ENCODE results near the gene USP30.
"Not testable (repeated sequence)": the region's sequence is repeated elsewhere in the genome, so short reads cannot be mapped to it uniquely, and the experiment has no call there.

The USP30 gene, protein sequence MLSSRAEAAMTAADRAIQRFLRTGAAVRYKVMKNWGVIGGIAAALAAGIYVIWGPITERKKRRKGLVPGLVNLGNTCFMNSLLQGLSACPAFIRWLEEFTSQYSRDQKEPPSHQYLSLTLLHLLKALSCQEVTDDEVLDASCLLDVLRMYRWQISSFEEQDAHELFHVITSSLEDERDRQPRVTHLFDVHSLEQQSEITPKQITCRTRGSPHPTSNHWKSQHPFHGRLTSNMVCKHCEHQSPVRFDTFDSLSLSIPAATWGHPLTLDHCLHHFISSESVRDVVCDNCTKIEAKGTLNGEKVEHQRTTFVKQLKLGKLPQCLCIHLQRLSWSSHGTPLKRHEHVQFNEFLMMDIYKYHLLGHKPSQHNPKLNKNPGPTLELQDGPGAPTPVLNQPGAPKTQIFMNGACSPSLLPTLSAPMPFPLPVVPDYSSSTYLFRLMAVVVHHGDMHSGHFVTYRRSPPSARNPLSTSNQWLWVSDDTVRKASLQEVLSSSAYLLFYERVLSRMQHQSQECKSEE

DNA sequence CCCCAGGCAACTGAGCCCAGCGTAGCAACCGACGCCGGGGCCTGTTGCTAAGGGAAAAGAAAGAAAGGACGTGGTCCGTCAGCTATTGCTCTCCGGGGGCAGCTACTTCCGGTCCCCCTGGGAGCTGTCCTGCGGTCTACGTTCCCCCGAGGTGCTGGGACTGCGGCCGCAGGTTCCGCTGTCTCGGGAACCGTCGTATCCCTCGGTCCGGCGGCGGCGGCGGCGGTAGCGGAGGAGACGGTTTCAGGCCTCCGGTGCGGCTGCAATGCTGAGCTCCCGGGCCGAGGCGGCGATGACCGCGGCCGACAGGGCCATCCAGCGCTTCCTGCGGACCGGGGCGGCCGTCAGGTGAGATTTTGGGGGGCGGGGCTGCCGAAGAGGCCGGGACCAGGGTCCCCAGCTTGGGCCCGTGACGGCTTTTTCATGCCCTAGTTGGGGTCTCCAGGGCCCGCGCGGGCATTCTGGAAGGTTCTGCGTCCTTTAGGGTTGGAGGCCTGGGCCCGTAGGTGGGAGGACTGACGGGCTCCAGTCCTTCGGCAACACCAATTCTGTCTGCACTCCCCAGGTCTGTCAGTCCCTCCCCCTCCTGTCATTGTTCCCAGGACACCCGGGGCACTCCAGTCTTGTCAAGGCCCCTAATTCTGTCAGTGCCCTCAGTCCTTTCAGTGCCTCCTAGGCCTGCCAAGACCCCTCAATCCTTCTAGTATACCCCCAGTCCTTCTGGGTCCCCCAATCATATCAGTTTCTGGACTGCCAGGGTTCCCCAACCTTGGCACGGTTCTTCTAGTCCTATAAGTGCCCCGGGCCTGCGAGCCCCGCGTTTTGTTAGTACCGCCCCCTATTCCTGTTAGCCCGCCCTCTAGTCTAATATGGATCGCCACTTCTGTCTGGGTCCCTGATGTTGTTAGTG, at the start of gene USP30:
USP30 (plus strand) TSS at position 163 of the 910 bp plus-strand sequence; CDS start at position 266, 103 bp downstream.
- peak; percentile 82 for DNase-seq

DNA sequence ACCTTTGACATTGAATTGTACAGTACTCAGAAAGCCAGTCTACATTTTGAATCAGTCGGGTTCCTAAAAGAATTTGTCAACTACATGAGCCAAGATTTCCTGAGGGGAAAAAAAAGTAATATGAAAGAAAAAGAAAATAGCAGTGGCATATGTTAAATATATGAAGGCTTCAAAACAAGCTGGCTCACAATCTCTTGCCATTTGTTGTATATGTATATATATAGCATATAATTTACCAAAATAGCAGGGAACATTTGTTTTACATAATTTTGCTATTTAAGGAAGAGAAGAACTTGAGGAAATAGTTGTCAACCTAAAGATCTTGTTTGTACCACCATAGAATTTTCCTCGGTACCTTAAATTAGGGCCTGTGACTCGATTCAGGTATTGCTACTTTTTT, 48.4 kb upstream of the USP30 start:
- no peak for DNase-seq

DNA sequence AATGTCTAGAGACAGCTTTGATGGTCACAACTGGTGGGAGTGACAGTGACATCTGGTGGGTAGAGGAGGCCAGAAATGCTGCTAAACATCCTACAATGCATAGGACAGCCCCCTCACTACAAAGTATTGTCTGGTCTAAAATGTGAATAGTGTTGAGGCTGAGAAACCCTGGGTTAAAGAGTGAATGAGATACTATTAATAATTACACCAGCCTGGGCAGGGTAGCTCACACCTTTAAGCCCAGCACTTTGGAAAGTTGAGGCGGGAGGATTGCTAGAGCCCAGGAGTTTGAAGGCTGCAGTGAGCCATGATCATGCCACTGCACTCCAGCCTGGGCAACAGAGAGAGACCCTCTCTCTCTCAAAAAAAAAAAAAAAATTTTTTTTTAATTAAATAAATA, 42.6 kb upstream of the USP30 start:
- no peak for DNase-seq

DNA sequence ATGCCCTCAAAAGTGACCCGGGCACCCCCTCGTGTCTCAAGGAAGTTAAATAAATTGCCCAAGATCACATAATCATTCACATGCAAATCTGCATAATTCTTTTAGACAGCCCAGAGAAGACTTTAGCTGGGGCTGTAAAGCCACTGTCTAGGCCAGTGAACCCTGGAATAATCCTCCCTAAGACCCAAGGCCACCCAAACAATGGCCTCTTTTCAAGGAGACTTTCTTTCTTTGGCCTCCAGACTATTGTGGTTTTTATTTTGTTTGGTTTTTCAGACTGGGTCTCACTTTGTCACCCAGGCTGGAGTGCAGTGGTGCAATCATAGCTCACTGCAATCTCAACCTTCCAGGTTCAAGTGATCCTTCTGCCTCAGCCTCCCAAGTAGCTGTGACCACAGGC, 42.1 kb upstream of the USP30 start:
- DNase-seq = no peak

DNA sequence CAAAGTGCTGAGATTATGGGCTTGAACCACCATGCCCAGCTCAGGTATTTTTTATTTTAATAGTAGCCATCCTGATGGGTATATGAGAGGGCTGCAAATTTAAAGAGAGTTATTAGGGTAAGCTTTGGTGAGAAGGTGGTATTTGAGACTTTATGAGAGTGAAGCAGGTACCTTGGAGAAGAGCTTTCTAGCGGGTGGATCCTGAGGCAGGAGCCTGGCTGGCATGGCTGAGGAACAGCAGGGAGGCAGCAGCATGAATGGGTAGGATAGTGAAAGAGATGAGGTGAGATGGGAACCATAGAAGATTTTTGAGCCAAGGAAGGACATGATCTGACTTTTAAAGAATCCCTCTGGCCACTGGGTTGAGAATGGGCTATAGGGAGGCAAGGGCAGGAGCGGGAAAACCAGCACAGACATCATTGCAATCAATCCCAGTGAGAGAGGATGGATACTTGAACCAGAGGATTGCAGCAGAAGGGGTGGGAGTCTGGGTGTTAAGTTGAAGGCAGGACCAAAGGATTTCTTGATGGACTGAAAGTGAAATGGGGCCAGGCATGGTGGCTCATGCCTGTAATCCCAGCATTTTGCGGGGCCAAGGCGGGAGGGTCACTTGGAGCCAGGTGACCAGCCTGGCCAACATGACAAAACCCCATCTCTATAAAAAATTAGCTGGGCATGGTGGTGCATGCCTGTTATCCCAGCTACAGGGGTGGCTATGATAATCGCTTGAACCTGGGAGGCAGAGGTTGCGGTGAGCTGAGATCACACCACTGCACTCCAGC, 37.2 kb upstream of the USP30 start:
- no peak for DNase-seq

DNA sequence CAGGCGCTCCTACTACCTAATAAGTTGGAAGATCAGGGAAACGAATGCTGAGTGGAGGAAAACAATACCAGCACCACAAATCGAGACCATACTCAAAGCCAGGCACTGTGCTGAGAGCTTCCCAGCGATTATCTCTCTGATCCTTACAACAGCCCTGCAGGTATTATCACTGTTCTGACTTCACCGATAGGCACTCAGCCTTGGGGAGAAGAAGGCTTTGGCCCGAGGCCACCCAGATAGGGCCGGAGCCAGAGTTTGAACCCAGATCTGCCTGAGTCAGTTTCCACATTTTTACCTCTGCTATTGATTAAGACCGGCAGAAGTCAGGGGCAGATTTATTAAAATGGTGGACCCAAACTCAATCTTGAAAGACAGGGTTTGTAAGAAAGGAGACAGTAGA, 36.4 kb upstream of the USP30 start:
- DNase-seq = no peak

DNA sequence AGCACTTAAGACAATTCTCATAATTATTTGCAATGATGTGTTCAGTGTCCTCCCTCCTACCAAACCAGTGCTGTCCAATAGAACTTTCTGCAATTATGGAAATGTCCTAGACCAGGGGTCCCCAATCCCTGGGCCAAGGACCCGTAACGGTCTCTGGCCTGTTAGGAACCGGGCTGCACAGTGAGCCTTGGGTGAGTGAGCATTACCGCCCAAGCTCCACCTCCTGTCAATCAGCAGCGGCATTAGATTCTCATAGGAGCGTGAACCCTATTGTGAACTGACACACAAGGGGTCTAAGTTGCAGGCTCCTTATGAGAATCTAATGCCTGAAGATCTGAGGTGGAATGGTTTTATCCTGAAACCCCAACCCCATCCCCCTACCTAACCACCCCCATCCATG, 35.4 kb upstream of the USP30 start:
- DNase-seq = no peak

DNA sequence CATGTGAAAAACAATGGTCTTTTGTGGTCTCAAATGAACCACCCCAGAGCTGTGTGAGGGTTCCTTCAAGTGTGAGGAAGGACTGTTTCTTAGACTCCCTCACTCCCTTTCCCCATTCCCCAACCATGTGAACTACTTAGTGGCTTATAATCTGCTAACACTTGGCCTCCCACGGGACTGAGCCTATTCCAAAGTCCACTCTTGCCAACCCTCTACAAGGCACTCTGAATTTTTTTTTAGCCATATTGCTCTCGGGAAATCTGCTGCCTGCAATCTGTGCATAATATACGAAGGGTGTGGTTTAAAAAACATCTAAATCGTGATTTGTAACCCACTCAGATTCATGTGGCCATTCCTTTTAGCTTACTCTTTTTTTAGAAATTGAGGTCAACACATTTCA, 34.1 kb upstream of the USP30 start:
- no peak for DNase-seq

DNA sequence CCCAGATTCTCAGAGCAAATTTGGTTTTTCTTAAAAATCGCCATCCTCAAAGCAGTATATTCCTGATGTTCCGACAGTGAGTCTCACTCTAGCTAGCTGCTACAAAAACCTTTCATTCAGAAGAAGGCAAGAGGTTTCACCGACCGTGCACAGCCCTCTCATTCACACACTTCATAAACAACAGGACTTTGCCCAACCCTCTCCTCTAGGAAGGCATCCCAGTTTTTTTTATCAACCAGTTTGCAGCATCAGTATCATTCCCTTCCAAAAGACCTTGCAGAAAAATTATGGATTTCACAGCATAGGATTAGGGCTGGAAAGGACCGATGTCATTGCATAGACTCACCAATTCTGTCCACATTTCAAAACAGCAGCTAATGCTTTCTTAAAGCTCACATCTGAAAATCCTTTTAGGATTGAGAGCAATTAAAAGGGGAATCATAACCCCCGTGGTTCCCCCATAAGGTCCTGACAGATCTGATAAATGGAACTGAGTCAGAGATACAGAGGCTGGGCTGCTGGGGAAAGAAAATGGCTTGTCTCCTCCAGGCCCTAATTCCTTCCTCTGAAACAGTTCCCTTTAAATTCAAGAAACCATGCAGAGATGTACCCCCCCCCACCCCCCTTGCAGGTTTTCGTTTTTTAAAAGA, 32.1 kb upstream of the USP30 start:
- no peak for DNase-seq

DNA sequence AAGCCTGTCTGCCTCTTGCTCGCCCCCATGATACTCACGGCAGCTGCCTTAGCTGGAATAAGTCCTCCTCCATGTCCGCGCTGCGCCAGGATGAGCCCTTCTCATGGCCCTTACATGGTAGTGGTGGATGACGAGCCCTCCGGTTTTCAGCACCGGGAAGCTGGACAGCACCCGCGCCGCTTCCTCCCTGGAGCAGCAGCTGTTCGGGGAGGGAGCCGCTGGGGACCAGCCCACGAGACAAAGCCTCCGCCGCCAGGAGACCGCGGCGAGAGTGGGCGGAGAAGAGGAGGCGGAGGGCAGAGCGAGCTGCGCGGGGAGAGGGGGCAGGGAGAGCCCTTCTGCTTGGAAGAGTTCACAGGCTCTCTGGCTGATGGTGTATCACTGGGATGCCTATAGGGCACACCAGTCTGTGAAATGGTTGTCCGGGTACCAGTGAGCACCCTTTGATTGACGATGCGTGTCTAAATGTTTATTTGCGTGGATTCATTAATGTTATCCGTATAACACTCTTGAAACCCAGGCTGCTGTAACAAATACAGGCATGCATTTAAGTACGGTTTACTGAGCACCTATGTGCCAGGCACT, 31.5 kb upstream of the USP30 start, which contains the start of gene SVOP:
SVOP (minus strand) TSS at position 273 of the 585 bp plus-strand sequence; CDS start at position 73, 200 bp downstream.
- peak; percentile 25 for DNase-seq

DNA sequence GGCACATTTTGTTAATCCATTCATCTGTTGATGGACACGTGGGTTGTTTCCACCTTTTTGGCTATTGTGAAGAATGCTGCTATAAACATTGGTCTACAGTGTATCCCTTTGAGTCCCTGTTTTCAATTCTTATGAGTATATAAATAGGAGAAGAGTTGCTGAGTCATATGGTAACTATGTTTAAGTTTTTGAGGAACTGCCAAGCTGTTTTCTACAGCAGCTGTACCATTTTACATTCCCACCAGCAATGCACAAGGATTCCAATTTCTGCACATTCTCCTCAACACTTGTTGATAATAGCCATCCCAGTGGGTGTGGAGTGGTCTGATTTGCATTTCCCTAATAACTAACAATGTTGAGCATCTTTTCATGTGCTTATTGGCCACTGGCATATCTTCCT, 24.6 kb upstream of the USP30 start:
- DNase-seq = no peak

DNA sequence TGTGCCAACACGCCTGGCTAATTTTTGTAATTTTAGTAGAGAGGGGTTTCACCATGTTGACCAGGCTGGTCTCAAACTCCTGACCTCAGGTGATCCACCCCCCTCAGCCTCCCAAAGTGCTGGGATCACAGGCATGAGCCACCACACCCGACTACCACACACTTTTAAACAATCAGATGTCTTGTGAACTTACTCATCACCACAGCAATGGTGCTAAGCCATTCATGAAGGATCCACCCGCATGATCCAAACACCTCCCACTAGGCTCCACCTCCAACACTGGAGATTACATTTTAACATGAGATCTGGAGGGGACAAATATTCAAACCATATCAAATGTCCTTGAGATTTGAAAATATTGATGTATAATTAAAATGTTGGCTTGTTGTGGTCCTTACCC, 23.8 kb upstream of the USP30 start:
- not testable (repeated sequence) for DNase-seq

DNA sequence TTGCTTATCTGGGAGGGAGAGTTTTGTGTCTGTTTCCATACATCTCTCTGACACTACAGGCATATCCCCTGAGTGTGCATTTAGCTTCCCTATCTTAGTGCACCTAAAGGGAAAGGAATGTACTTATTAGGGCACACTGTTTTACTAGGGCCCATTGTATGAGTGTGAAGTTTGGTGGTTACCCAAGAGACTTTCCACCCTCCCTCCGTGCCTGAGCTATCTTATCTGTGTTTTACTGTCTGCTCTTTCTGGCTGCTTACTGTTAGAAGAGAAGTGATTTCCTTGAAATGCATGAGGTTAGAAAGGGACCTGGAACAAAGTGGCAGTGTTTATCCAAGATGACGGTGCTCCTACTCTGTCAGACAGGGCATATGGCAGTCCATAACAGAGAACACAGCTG, 23.0 kb upstream of the USP30 start:
- no peak for DNase-seq

DNA sequence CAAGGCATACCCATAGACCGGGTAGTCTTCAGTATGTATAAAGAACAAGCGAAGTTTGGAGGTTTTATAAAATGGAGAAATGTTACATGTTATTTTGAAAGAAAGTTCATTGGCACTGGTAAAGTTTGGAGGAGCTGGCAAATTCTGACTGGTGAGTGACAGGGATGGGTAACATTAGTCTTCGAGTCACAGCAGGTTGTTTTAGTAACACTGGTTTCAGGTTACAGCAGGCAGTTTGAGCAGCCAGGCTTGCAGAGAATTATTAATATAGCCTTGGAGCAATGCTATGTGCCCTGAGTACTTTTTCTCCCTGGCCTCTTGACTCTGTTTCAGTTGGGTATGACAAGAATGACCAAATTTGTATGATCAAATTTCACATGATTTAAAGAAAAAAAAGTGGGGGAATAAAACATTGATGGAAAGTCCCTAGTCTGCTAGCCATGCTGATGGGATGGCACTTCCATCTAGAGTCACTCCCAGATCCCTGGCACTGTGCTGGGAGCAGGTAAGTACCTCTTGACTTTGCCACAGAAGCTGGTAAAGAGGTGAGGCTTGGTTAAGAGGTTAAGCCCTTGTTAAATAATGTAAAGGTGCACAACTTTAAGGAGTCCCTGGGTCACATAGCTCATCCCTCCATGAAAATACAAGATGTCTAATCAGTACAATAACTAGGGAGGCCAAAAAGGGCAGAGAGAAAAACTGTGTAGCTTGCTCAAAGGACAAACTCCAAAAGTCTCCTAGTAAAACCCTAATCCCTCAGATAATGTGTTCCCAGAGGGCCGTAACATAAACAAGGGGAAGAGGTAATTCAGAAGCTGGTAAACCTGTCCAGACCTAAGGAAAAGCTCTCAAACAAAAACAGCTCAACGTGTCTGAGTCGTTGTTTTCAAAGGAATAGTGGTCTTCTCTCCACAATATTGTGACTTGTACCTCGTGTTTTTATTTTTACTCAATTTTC, 18.9 kb upstream of the USP30 start:
- no peak for DNase-seq

DNA sequence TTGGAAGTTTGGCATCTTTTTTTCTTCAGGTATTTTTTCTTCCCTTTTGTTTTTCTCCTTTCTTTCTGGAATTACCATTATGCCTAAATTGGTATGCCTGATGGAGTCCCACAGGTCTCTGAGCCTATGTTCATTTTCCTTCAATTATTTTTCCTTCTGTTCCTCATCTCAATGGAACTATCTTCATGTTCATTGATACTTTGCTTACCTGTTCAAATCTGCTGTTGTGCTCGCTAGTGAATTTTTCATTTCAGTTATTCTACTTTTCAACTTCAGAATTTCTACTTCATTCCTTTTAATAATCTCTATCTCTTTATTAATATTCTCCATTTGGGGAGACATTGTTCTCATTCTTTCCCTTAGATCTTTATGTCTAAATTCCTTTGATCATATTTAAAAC, 15.4 kb upstream of the USP30 start:
- DNase-seq = no peak

DNA sequence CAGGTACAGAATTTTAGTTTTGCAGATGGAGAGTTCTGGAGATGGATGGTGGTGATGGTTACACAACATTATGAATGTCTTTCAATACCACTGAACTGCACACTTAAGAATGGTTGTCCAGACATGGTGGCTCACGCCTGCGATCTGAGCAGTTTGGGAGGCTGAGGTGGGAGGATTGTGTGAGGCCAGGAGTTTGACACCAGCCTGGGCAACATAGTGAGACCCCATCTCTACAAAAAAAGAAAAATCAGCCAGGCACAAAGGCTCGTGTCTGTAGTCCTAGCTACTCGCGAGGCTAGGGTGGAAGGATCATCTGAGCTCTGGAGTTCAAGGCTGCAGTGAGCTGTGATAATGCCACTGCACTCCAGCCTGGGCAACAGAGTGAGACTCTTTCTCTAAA, 8.1 kb upstream of the USP30 start:
- DNase-seq = no peak

DNA sequence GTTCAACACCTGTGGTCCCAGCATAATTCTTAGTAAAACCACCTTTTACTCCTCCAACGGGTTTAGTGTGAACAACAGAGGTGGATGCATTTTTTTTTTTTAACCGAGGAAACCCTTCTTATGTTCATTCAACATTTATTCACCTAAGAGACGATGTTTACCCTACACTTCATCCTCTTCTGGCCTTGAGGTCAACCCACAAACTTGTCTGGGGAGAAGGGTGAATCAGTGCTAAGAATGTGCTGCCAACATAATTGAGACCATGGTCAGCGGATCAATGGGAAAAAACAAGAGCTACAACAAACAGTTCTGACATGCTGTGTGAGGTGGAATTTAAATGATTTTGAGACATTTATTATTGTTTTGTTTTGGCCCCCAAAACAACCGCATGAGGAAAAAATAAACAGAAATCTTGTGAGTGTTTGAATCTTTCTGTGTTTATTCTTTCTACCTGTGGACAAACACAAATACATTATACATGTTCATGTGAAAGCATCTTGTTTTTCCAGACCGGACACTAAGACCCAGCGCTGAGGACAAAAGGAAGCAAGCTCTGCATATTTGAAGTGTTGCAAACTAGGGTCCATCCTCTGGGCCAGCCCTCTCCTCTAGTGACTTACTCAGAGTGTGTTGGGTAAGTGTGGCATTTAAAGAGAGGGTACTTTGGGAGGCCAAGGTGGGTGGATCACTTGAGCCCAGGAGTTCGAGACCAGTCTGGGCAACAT, 5.1 kb upstream of the USP30 start:
- DNase-seq = no peak

DNA sequence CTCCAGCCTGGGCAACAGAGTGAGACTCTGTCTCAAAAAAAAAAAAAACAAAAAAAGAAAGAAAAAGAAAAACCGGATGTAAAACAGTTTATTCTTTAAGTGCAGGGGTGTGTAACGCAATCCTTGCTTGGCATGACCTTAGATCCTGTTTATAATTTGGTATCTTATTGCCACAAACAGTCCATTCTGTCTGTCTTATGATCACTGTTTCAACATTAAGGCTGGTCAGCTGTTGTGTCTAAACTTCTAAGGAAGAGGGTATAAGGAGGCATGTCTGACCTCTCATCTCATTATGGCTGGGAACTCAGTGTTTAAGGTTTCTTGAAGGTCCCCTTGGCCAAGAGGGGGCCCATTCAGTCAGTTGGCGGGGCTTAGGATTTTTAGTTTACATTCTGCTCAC, 3.7 kb upstream of the USP30 start:
- not testable (repeated sequence) for DNase-seq

DNA sequence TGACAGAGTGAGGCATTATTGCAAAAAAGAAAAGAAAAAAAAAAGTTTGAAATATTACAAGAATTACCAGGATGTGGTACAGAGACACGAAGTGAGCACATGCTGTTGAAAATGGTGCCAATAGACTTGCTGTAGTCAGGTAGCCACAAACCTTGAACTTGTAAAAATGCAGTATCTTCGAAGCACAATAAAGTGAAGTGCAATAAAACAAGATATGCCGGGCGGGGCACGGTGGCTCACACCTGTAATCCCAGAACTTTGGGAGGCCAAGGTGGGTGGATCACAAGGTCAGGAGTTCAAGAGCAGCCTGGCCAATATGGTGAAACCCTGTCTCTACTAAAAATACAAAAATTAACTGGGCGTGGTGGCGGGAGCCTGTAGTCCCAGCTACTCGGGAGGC, 2.6 kb upstream of the USP30 start:
- DNase-seq = not testable (repeated sequence)

DNA sequence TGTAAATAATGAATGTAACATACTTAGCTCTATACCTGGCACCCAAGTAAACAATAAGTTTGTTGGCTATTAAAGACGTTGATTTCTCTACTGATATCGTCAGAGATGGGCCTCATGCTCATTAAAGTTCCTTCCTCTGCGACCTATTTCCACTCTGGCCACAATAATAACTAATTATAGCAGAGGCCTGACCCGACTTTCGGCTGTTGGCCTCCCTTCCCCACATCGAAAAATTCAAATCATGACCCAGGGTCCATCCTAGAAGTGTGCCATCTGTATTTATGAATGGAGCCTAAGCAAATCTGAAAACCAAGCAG, 321 bp upstream of the USP30 start:
- DNase-seq = no peak

Data from stimulated activated CD4-positive, alpha-beta T cell treated with anti-CD3 and anti-CD28 coated beads, Interleukin-4, amount 100 ng/mL, for 1 hour (primary cell).